OCI-LY1 (cell line): ENCODE measurements around the gene CCDC32.

Experiments used
- EZH2 ChIP-seq: fragments of 200-600 bp; sonication (generic), shearing (Covaris generic); IDR thresholded peaks from 2 replicates; pipeline ENCODE4 v1.8.0; 2017; ENCODE audit warnings: borderline replicate concordance, mixed run types, mild to moderate bottlenecking, antibody characterized with exemption, low read length, moderate library complexity, mixed read lengths
- TF ChIP-seq, protein P1 (sequence below): fragments of 200-600 bp; sonication (generic), shearing (Covaris generic); IDR thresholded peaks from 2 replicates; pipeline ENCODE4 v1.5.1; 2017; ENCODE audit warnings: mild to moderate bottlenecking, antibody characterized with exemption, low read length, moderate library complexity, mixed read lengths

DNA sequence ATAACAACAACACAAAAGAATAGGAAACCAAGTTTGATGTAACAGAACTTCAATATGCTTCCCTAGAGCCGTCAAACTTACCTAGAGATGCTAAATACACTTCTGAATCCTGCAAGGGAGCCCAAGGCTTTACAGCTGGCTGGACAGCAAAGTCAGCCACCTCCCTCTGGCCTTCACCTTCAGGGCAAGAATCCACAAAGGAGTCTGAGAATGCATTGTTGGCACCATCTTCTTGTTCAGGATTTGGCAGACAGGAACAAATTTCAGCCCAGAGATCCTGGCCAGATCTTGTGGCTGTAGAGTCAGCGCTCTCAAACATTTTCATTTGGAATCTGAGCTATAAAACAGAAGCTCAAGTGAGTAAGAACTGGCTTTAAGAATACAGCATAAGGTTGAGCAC lies 2.2 kb downstream of the CCDC32 start:
- TF ChIP-seq EZH2: no peak
- TF ChIP-seq, protein P1, sequence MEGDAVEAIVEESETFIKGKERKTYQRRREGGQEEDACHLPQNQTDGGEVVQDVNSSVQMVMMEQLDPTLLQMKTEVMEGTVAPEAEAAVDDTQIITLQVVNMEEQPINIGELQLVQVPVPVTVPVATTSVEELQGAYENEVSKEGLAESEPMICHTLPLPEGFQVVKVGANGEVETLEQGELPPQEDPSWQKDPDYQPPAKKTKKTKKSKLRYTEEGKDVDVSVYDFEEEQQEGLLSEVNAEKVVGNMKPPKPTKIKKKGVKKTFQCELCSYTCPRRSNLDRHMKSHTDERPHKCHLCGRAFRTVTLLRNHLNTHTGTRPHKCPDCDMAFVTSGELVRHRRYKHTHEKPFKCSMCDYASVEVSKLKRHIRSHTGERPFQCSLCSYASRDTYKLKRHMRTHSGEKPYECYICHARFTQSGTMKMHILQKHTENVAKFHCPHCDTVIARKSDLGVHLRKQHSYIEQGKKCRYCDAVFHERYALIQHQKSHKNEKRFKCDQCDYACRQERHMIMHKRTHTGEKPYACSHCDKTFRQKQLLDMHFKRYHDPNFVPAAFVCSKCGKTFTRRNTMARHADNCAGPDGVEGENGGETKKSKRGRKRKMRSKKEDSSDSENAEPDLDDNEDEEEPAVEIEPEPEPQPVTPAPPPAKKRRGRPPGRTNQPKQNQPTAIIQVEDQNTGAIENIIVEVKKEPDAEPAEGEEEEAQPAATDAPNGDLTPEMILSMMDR: no peak
